CD4-positive, alpha-beta T cell treated with Interleukin-6 at 100 ng/mL for 8 hours (primary cell): Measurements from ENCODE around the gene CACHD1.
A peak's percentile ranks its signal among the peaks of the same experiment; 100 is the strongest.

Experiments
- DNase-seq: peaks from one replicate; pipeline ENCODE4 v3.0.0-alpha.2; 2020; ENCODE audit warnings: mixed read lengths, low spot score

The CACHD1 gene

GRCh38 chr1:64550510-64550909 lies 80.6 kb downstream of the CACHD1 start:
- DNase-seq, result peak; percentile 50

GRCh38 chr1:64550946-64551605 lies 81.1 kb downstream of the CACHD1 start:
- DNase-seq, result no peak

GRCh38 chr1:64553285-64553684 lies 83.4 kb downstream of the CACHD1 start:
- DNase-seq, result no peak

- no peak for DNase-seq
Observed at GRCh38 chr1:64555947-64556346, 86.0 kb downstream of the CACHD1 start.

- no peak for DNase-seq
Observed at GRCh38 chr1:64561993-64562392, 92.1 kb downstream of the CACHD1 start.

GRCh38 chr1:64563958-64564565 lies 94.1 kb downstream of the CACHD1 start:
- DNase-seq, result no peak

GRCh38 chr1:64564891-64565290 lies 95.0 kb downstream of the CACHD1 start:
- no peak for DNase-seq

- DNase-seq, result no peak
Observed at GRCh38 chr1:64567426-64568170, 97.7 kb downstream of the CACHD1 start.

GRCh38 chr1:64568171-64568450 lies 98.2 kb downstream of the CACHD1 start:
- DNase-seq, result no peak

GRCh38 chr1:64569411-64569810 lies 99.5 kb downstream of the CACHD1 start:
- no peak for DNase-seq

- DNase-seq, result no peak
Observed at GRCh38 chr1:64570267-64570855, 100.4 kb downstream of the CACHD1 start.

- no peak for DNase-seq
Observed at GRCh38 chr1:64572222-64572900, 102.4 kb downstream of the CACHD1 start.

- DNase-seq, result no peak
Observed at GRCh38 chr1:64574301-64574700, 104.4 kb downstream of the CACHD1 start.

- DNase-seq, result no peak
Observed at GRCh38 chr1:64575881-64576676, 106.2 kb downstream of the CACHD1 start.

- no peak for DNase-seq
Observed at GRCh38 chr1:64578270-64578973, 108.5 kb downstream of the CACHD1 start.

- DNase-seq, result no peak
Observed at GRCh38 chr1:64579767-64580166, 109.8 kb downstream of the CACHD1 start.

GRCh38 chr1:64581135-64581842 lies 111.4 kb downstream of the CACHD1 start:
- no peak for DNase-seq

GRCh38 chr1:64581843-64582185 lies 111.9 kb downstream of the CACHD1 start:
- no peak for DNase-seq

GRCh38 chr1:64584479-64584878 lies 114.5 kb downstream of the CACHD1 start:
- DNase-seq, result no peak

- no peak for DNase-seq
Observed at GRCh38 chr1:64588876-64589275, 118.9 kb downstream of the CACHD1 start.

- no peak for DNase-seq
Observed at GRCh38 chr1:64590316-64590715, 120.4 kb downstream of the CACHD1 start.
